Muscle layer of duodenum (tissue), 2 donors: ENCODE results near the gene GNB1L.

ENCODE experiments used
- H3K27ac ChIP-seq: one replicate; pipeline ENCODE4 v1.7.0; 2013; ENCODE audit warnings: mild to moderate bottlenecking, low read length
- H3K27me3 ChIP-seq: one replicate; pipeline ENCODE4 v1.7.0; 2013; ENCODE audit warnings: low read depth, mild to moderate bottlenecking, control low read depth, low read length
- H3K36me3 ChIP-seq, 2 donors: one replicate each; pipeline ENCODE4 v1.7.0; 2013; ENCODE audit warnings: low read length in 2 of 2, control low read depth in 1 of 2, mild to moderate bottlenecking in 1 of 2; ENCODE audit not compliant: insufficient read depth in 2 of 2, control insufficient read depth in 1 of 2
- H3K4me1 ChIP-seq, 2 donors: one replicate each; pipeline ENCODE4 v1.7.0; 2013; ENCODE audit warnings: low read length in 2 of 2, mild to moderate bottlenecking in 2 of 2, control low read depth in 1 of 2, moderate library complexity in 1 of 2; ENCODE audit not compliant: insufficient read depth in 2 of 2, control insufficient read depth in 1 of 2
- H3K4me3 ChIP-seq, 2 donors: one replicate each; pipeline ENCODE4 v1.7.0; 2013; ENCODE audit warnings: low read length in 2 of 2, low read depth in 1 of 2, mild to moderate bottlenecking in 1 of 2
- H3K9me3 ChIP-seq, 2 donors: one replicate each; pipeline ENCODE4 v1.7.0; 2013; ENCODE audit warnings: low read length in 2 of 2, control low read depth in 1 of 2, mild to moderate bottlenecking in 1 of 2; ENCODE audit not compliant: control insufficient read depth in 1 of 2
- donor health status: healthy.

GNB1L gene

DNA sequence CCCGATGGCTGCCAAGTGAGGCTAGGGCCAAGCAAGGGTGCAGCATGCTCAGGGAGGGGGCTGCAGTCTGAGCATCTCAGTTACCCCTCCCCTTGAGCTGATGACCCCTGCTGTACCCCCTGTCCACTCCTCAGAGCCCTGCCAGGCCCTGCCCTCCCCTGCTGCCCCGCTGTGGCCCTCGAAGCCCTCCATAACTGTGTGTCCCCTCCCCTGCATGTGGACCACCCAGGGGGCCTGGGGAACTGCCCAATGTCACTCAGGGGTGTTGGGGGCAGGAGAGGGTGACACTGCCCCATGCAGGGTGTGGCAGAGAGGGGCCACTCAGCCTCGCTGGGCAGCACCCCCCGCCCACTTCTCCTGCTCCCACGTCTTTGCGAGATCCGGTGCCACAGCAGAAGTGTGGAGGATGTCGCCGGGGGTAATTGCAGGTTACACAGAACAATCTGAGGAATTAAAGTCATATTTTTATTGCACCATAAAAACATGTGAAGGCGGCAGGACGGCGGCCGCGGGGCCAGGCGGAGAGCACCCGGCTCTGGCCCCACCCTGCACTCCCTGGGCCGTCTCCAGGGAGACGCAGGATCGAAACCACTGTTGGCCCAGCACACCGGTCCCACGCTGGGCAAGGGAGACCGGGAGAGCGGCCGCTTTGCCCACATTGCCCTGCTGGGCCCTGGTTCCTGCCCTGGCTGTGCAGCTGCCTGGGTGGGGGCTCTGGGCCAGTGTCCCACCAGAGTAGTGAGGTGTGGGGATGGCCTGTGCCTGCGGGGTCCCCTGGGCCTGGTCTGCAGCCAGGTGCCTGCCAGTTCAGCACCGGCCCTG lies 18.7 kb upstream of the GNB1L start:
- H3K4me3 ChIP-seq, result no peak overlapping the region
- peaks cover 3 to 11% of the 10 kb centered on the region in 2 donors for H3K36me3 ChIP-seq
- H3K27me3 ChIP-seq, result no peaks in the 10 kb centered on the region
- no peaks in the 10 kb centered on the region for H3K4me1 ChIP-seq
- H3K27ac ChIP-seq, result no peak overlapping the region
- no peaks in the 10 kb centered on the region for H3K9me3 ChIP-seq

DNA sequence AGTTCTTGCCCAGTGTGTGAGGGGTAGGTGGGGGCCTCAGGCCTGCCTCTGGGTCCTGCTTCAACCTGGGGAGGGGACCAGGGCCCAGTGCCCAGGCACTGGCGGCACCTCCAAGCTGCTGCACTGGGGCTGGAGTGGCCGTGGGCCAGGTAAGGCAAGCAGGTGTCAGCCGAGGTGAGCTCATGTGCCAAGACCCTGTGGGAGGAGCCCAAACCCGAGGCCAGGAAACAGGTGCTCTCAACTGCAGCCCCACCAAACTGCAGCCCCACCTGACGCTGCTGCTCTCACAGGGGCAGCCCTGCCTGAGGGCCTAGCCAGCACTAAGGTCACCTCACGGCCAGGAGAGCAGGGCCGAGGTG lies 18.1 kb upstream of the GNB1L start:
- Histone ChIP-seq H3K36me3 (peaks cover 0 to 5% of the 10 kb centered on the region in 2 donors), H3K27ac (no peak overlapping the region), H3K4me1 (no peaks in the 10 kb centered on the region), H3K27me3 (no peaks in the 10 kb centered on the region), H3K4me3 (no peak overlapping the region), H3K9me3 (no peaks in the 10 kb centered on the region)

DNA sequence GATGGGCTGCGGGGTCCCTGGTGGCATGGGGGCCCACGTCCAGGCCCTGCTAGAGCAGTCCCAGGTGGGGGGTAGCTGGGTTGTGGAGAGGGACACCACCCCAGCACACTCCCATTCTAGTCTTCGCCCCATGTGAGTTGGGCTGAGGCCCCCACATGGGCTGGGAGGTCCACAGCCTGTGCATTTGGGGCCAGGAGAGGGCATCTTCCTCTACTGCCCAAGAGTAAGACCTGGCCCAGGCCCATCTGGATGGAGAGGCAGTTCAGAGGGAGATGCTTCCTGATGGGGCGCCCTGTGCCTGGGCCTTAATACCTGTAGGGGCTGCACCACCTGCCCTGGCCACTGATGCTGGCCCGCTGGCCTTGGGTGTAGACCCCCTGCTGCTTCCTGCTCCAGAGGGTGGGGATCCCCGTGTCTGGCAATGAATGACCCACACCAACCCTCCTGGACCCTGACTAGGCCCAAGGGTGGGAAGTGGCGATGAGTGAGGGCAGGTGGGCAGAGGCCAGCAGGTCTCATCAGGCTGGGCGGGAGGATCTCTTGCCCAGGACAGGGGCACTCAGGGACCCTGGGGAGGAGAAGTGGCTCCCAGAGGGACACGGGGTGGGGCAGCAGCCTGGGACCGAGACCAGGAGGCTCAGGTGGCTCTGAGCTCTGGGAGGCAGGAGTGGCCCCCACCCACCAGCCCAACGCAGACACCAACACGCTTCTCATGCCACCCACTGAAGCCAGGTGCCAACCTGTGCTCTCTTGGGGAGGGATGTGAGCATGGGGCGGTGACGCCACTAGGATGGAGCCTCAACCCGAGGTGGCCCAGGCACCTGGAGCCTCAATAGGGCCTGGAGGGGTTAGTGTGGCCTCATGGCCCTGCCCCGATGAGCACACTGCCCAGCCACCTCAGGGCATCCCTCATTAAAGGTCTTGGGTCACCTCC lies 17.4 kb upstream of the GNB1L start:
- no peak overlapping the region for H3K4me3 ChIP-seq
- no peak overlapping the region for H3K27ac ChIP-seq
- H3K4me1 ChIP-seq, result no peaks in the 10 kb centered on the region
- H3K9me3 ChIP-seq, result no peaks in the 10 kb centered on the region
- H3K36me3 ChIP-seq, result peaks cover 0 to 5% of the 10 kb centered on the region in 2 donors
- no peaks in the 10 kb centered on the region for H3K27me3 ChIP-seq

DNA sequence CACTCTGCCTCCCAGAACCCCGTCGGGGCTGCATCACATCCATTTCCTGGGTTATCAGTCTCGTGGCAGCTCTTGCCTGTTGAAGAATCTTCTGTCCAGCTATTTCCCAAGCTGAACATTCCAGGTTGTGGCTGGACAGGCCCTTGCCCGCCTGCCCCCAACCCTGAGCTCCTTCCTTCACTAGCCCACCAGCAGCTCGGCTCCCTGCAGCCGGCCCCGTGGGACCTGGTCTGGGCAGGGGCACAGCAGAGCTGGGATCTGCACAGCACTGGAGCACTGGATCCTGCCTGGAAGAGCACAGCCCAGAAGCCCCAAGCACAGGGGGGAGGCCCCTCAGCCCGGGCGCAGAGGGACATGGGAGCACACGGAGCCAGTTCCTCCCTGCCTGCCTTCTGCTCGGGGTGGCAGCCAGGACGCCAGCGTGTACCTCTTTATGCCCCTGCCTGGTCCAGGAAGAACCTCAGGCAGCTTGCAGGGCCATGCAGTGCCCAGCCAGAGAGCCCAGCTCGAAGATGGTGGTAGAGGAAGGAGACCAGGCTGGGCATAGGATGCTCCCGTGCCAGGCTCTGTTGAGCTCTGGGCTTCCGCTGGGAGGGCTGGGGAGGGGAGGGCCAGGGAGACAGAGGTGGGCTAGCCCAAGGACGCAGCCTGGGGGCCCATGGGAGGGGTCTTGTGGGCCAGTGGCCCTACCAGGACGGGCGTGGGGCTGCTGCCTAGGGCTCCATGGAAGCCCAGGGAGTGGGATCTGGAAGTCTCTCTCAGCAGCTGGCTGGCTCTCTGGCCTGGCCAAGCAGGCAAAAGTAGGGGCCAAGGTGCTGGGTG lies 16.6 kb upstream of the GNB1L start:
- Histone ChIP-seq H3K4me1 (no peaks in the 10 kb centered on the region), H3K27me3 (no peaks in the 10 kb centered on the region), H3K4me3 (no peak overlapping the region), H3K36me3 (peaks cover 0 to 5% of the 10 kb centered on the region in 2 donors), H3K27ac (no peak overlapping the region), H3K9me3 (no peaks in the 10 kb centered on the region)

DNA sequence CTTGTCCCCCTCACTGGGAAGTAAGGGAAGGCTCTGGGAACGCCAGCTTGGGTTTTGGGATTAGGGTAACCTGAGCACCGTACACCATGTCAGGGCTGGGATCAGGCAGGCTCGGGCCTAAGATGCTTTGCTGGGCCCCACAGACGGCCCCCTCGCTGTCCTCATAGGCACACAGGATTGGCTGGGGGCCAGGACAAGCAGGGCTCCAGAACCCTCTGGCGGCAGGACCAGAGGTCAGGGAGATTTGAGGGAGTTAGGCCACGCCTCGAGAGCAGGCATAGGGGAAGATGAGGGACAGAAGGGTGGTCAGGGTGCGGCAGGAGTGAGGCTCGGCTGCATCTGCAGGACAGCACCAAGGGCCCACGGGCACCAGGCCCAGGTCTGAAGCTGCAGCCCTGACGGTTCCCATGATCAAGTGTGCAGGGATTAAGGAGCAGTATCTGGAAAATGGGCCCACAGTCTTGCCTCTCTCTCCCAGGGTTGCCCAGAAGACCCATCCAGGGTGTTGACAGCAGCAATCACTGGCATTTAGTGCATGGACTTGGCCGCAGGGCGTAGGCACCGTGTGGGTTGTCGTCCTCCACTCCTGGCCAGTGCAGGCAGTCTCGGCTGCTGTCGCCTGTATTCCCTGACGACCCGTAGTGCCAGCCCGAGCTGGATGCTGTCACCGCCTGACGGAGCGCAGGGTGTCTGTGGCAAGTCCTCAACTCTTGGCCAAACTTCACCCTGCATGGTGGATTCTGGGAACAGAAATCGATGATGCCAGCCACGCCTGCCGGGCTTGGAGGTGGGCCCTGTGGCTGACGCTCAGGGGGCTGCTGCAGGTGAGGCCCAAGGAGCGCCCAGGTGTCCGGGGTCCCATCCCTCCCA lies 15.7 kb upstream of the GNB1L start:
- no peak overlapping the region for H3K27ac ChIP-seq
- no peaks in the 10 kb centered on the region for H3K9me3 ChIP-seq
- no peak overlapping the region for H3K4me3 ChIP-seq
- H3K4me1 ChIP-seq, result no peaks in the 10 kb centered on the region
- peaks cover 0 to 2% of the 10 kb centered on the region in 2 donors for H3K36me3 ChIP-seq
- H3K27me3 ChIP-seq, result no peaks in the 10 kb centered on the region

DNA sequence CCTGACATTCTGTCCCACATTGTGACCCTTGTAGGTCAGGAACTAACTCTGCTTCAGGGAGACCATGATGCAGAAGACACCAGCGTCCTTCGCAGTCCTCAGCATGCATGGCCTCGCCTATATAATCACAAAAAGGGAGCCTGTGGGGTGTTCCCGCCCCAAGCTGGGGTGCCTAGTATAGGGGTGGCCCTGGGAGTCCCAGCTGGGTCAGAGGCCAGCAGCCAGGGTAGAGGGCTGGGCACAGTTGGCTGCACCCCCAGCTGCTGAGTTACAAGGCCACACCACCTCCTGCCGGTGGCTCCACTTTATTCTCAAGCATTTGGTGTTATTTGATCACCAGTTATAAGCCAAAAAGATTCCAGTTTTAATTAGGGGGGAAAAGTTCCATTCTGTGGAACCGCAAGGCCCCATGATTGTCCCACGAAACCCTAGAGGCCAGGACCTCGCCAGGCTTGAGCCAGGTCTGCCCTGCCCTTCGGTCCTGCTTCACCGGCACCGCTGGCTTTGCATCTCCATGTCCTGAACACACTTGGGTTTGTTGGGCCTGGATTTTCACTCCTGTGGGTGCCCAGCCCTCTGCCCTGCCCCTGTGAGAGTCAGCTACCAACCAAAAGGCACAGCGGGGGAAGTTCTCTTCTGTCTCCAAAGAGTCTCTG lies 15.0 kb upstream of the GNB1L start:
- Histone ChIP-seq H3K36me3 (no peaks in the 10 kb centered on the region), H3K27me3 (no peaks in the 10 kb centered on the region), H3K4me3 (no peak overlapping the region), H3K9me3 (no peaks in the 10 kb centered on the region), H3K27ac (no peak overlapping the region), H3K4me1 (no peaks in the 10 kb centered on the region)

DNA sequence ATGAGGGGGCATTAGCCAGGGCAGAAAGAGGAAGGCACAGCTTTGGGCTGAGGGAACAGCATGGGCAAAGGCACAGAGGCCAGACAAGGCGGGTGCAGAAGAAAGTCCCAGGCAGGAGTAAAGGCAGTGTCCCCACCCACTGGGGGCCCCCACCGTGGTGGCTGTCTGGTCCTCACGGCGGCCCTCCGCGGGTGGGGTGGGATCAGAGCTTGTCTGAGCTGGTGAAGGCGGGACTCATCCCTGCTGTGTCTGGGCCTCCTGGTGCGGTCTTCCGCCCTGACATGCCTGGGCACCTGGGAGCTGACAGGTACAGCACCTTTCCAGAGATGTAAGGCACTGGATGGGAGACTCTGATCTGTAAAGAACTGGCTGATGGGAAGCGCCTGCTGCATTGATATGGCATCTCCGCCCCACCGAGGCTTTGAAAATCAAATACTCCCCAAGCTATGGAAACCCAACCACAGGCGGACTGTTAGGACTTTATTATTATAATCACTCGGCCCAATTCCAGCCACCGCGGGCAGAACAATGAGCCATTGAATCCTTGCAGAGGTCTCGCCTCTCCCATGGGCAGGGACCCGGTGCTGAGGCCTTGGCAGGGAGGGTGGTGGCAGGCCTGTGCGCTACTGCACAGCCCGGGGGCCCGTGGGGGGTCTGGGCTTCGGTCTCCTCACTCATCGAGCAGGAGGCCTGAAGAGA lies 14.2 kb upstream of the GNB1L start:
- Histone ChIP-seq H3K4me3 (no peak overlapping the region), H3K4me1 (no peaks in the 10 kb centered on the region), H3K9me3 (no peaks in the 10 kb centered on the region), H3K27ac (no peak overlapping the region), H3K36me3 (no peaks in the 10 kb centered on the region), H3K27me3 (no peaks in the 10 kb centered on the region)

DNA sequence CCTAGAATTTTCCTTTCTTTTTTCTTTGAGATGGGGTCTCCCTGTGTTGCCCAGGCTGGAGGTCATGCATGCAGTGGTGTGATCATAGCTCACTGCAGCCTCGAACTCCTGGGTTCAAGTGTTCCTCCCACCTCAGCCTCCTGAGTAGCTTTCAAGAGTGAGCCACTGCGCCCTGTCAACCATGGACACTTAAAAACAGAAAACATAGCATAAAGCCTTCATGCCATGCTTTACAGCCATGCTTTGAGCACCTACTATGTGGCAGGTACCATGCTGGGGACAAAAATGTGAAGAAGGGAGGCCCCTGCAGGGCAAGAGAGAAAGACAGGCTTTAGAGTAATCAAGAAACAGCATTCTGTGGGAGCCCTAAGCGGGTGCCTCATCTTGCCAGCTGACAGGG lies 13.7 kb upstream of the GNB1L start:
- Histone ChIP-seq H3K4me3 (no peak overlapping the region), H3K36me3 (no peaks in the 10 kb centered on the region), H3K9me3 (no peaks in the 10 kb centered on the region), H3K27ac (no peak overlapping the region), H3K27me3 (no peaks in the 10 kb centered on the region), H3K4me1 (no peaks in the 10 kb centered on the region)

DNA sequence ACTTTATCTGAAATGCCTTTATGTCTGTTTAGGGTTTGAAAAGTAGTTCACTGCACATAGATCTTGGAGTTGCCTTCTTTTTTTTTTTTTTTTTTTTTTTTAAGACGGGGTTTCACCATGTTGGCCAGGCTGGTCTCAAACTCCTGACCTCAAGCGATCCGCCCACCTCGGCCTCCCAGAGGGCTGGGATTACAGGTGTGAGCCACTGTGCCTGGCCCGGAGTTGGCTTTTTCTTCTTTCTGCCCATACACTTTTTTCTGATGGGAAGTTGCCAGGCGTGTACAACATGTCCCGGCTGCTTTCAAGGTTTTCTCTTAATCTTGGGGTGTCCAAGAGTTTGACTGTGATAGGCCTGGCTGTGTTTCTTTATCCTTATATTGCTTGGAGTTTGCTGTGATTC lies 12.9 kb upstream of the GNB1L start:
- H3K4me3 ChIP-seq, result no peak overlapping the region
- H3K27ac ChIP-seq, result no peak overlapping the region
- H3K27me3 ChIP-seq, result no peaks in the 10 kb centered on the region
- no peaks in the 10 kb centered on the region for H3K4me1 ChIP-seq
- no peaks in the 10 kb centered on the region for H3K36me3 ChIP-seq
- no peaks in the 10 kb centered on the region for H3K9me3 ChIP-seq

DNA sequence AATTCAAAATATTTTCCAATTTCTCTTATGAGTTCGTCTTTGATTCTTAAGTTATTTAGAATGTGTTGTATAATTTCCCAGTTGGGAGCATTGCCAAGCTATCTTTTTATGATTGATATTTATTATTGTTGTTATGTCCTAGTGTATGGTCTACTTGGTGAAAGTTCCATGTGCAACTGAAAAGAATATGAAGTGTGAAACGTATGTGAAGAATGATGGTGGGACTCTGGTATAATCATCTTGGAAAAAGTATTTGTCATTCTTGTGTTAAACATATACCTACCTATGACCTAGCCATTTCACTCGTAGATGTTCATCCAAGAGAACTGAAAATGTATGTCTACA lies 12.0 kb upstream of the GNB1L start:
- Histone ChIP-seq H3K36me3 (no peaks in the 10 kb centered on the region), H3K4me1 (no peaks in the 10 kb centered on the region), H3K4me3 (no peak overlapping the region), H3K27ac (no peak overlapping the region), H3K9me3 (no peaks in the 10 kb centered on the region), H3K27me3 (no peaks in the 10 kb centered on the region)
